ENCODE measurements around the gene ST6GAL1. TPM values are rescaled to one million over a fixed set of nuclear protein-coding genes. Genes with fewer than 3 reads are reported as not detected.

Gene ST6GAL1
- total and polyA plus RNA-seq, 10 of the 15 experiments (the other 5 are each of a cell fraction or from before 2014, with no cell fraction given) = 74.2 to 248 (median 149) TPM

GRCh38 chr3:187025254-187025655 is 94.9 kb downstream of the ST6GAL1 start (continued):
- TF ChIP-seq IKZF1 (conservative IDR thresholded peaks at IDR 0.05) (peak; percentile 73), ZNF217 (IDR thresholded peaks at IDR 0.05) (no peak), MLLT1 (IDR thresholded peaks at IDR 0.05) (peak; percentile 88), RAD21 (IDR thresholded peaks at IDR 0.05; ENCODE audit: insufficient read depth, low read depth, low read length) (no peak), ZBTB11 (CRISPR knock-in tag; IDR thresholded peaks at IDR 0.05) (no peak), SMAD5 (IDR thresholded peaks at IDR 0.05; ENCODE audit: low read depth) (peak; percentile 78), SUPT20H (IDR thresholded peaks at IDR 0.05; ENCODE audit: borderline replicate concordance, control insufficient read depth, low read depth, low read length) (no peak), ZNF24 (IDR thresholded peaks at IDR 0.05) (no peak), MAX (IDR thresholded peaks at IDR 0.05; ENCODE audit: low read depth, low read length) (peak; percentile 54; the same call in 1 of the 2 replicates), IKZF2 (IDR thresholded peaks at IDR 0.05) (peak; percentile 63 to 82; a peak in 3 of 4 replicates), SIN3A (IDR thresholded peaks at IDR 0.05; ENCODE audit: low read depth, low read length) (0 out of 2 replicates have a peak, but pooled peaks have one; percentile 37), BCL3 (IDR thresholded peaks at IDR 0.05; ENCODE audit: borderline replicate concordance, insufficient read depth, low read depth, low read length, poor library complexity, severe bottlenecking) (no peak), TCF12 (IDR thresholded peaks at IDR 0.05; ENCODE audit: low read depth, low read length) (no peak), ETV6 (conservative IDR thresholded peaks at IDR 0.05 in 1 of 2, IDR thresholded peaks at IDR 0.05 in 1 of 2; ENCODE audit: borderline replicate concordance in 1 of 2, low read depth in 1 of 2) (peak in 1 of 2 experiments; percentile 5; a peak in 1 of 4 replicates), CREM (IDR thresholded peaks at IDR 0.05; ENCODE audit: low read depth) (peak; percentile 37; the same call in 1 of the 2 replicates), ZNF207 (IDR thresholded peaks at IDR 0.05; ENCODE audit: borderline replicate concordance) (no peak), HCFC1 (IDR thresholded peaks at IDR 0.05; ENCODE audit: low read length) (no peak), USF1 (IDR thresholded peaks at IDR 0.05; ENCODE audit: borderline replicate concordance, extremely low read length, insufficient read depth, low read depth, low read length) (no peak), E2F4 (IDR thresholded peaks at IDR 0.05; ENCODE audit: low read depth, low read length) (no peak), HSF1 (IDR thresholded peaks at IDR 0.05; ENCODE audit: low read depth, low read length) (no peak)

Data from GM12878 (cell line).